Upper lobe of left lung (tissue), 4 donors: ENCODE results near the gene GP1BA.

Experiments
- POLR2AphosphoS5 ChIP-seq, 2 donors: sonication (generic); formaldehyde crosslinking; IDR thresholded peaks; one replicate each; pipeline ENCODE4 v1.5.1; 2017; ENCODE audit warnings: antibody characterized with exemption in 2 of 2
- TF ChIP-seq, protein P1 (sequence below), 6 experiments: fragments of 450-650 bp in 4 of 6; fragments of 200-600 bp in 2 of 6; sonication (generic) in 2 of 6; IDR thresholded peaks; one replicate each; pipeline ENCODE4 v1.5.1; 2016 to 2019; ENCODE audit warnings: antibody characterized with exemption in 6 of 6

DNA sequence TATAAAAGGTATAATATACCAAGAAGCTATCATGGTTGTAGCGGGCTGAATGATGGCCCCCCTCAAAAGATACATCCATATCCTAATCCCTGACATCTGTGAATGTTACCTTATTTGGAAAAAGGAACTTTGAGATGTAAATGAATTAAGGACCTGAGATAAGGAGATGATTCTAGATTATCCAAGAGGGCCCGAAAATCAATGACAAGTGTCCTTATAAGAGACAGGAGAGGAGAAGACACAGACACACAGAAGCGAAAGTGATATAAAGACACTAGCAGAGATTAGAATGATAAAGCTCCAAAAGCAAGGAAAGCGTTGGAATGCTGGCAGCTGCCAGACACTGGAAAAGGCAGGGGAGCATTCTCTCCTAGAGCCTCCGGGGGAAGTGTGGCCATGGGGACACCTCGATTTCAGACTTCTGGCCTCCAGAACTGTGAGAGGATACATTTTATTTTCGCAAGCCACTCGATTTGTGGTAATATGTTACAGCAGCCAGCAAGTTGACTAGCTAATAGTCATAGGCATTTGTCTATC lies 12.5 kb upstream of the GP1BA start:
- TF ChIP-seq POLR2AphosphoS5 (IDR thresholded peaks at IDR 0.05) = no peak
- TF ChIP-seq, protein P1, sequence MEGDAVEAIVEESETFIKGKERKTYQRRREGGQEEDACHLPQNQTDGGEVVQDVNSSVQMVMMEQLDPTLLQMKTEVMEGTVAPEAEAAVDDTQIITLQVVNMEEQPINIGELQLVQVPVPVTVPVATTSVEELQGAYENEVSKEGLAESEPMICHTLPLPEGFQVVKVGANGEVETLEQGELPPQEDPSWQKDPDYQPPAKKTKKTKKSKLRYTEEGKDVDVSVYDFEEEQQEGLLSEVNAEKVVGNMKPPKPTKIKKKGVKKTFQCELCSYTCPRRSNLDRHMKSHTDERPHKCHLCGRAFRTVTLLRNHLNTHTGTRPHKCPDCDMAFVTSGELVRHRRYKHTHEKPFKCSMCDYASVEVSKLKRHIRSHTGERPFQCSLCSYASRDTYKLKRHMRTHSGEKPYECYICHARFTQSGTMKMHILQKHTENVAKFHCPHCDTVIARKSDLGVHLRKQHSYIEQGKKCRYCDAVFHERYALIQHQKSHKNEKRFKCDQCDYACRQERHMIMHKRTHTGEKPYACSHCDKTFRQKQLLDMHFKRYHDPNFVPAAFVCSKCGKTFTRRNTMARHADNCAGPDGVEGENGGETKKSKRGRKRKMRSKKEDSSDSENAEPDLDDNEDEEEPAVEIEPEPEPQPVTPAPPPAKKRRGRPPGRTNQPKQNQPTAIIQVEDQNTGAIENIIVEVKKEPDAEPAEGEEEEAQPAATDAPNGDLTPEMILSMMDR (IDR thresholded peaks at IDR 0.05) = no peak
